Central memory CD4-positive, alpha-beta T cell (primary cell): Measurements from ENCODE around the gene SLC44A2.

Source experiments
- DNase-seq: peaks from one replicate; pipeline ENCODE4 v3.0.0; 2022
- total RNA-seq, 3 experiments: gene quantifications; one replicate each; lab custom pipeline; 2026; lab: John Stamatoyannopoulos, UW

SLC44A2 gene
- total RNA-seq = 53.4 to 215 (median 159) reads per million in 3 experiments

DNA sequence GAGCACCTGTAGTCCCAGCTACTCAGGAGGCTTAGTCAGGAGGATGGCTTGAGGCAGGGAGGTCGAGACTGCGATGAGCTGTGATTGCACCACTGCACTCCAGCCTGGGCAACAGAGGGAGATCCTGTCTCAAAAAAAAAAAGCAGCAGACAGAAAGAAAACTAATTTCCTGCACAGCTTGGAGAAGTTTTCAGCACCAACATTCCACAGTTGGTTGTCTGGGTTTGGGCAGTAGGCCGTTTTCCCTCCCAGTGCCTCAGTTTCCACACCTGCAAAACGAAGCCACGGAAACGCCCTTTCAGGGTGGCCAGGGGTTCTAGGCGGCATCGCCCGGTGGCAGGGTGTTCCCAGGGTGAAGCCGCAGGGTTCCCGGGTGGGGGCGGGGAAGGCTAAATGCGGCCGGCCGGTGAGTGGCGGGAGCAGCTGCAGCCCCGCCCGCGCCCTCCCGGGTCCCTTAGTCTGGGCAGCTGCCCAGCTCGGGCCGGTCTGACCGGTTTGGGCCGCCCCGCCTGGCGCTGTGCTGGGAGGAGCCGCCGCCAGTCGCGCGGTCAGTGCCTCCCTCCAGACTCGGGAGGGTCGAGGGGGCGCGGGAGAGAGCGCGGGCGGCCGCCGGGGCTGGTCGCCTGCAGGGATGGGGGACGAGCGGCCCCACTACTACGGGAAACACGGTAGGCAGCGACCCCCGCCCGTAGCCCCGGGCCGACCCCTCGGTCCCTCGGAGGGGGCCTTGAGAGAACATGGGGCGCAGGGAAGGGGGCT is at the start of gene SLC44A2:
Gene SLC44A2, plus strand, starts transcription at position 551 of the 759 bp plus-strand sequence. Its CDS starts 81 bp downstream, at position 632.
- no peak for DNase-seq

DNA sequence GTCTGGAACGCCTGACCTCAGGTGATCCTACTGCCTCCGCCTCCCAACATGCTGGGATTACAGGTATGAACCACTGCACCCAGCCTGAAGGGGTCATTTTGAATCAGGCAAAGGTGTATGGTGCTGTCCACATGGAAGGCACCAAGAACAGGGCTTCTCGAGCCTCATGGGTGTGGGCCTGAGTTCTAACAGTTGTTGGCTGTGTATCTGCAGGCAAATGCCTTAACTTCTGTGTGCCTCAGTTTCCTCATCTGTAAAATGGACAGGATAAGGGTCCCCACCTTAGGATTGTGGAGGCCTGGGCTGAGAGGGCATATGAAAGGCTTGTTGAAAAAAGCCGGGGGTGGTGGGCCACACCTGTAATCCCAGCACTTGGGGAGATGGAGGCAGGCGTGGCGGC is 47.4 kb upstream of the SLC44A2 start:
- no peak for DNase-seq

DNA sequence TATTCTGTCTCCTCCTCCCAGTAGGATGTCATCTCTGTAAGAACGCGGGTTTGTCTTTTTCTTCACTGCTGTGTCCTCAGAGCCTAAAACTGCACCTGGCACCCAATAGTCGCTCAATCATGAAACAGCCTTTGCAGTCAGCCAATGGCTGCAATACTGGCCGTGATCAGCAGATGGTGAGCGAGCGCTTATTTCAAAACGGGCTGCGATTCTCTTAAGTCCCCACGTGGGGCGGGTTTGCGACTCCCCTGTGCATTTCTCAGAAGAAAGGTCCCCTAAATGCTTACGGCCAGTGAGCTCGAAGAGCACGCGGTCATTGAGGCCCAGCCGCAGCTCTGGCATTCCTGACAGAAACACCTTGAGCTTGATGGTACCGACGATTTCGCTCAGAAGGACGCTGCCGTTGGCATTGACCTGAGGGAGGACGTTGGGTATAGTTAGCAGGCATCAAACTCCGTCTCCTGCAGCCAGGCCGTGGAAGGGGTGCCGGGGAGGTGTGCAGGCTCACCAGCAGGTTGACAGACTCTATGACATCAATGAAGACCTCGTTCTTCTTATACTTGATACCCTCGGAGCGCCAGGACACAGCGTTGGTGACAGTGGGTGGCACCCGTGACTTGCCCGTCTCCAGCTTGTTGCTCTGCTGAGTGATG is 44.2 kb upstream of the SLC44A2 start:
- DNase-seq = peak; percentile 80

DNA sequence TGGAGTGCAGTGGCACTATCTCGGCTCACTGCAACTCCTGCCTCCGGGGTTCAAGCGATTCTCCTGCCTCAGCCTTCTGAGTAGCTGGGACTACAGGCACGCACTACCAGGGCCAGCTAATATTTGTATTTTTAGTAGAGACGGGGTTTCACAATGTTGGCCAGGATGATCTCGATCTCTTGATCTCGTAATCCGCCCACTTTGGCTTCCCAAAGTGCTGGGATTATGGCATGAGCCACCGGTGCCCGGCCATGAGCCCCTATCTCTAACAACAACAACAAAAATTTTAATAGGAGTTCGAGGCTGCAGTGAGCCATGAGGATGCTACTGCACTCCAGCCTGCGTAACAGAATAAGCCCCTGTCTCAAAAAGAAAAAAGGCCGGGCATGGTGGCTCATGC is 43.3 kb upstream of the SLC44A2 start:
- no peak for DNase-seq

DNA sequence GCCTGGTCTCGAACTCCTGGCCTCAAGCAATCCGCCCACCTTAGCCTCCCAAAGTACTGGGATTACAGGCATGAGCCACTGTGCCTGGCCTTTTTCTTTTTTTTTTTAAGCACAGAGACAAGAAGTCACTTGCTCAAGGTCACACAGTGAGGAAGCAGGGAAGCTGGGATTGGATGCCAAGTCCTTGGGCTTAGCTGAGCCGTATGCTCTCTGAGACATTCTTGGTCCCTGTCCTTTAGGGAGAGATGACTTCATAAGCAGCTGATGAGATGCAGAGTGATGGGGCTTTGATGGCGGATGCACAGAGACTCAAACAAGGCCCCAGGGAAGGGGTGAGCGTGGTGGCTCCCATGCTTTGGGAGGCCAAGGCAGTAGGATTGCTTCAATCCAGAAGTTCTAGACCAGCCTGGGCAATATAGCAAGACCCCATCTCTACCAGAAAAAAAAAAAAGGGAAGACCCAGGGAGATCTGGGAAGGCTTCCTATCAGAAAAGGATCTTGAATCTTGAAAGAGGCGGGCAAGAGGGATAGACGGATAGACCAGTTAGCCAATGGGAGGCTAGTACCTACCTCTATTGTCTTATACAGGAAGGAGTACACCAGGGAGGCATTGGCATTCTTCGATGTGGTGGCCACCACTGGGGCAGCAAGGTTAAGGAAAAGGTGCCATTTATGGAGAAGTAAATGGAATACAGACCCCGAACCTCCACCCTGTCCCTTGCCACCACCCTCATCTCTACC is 42.1 kb upstream of the SLC44A2 start:
- DNase-seq = no peak

DNA sequence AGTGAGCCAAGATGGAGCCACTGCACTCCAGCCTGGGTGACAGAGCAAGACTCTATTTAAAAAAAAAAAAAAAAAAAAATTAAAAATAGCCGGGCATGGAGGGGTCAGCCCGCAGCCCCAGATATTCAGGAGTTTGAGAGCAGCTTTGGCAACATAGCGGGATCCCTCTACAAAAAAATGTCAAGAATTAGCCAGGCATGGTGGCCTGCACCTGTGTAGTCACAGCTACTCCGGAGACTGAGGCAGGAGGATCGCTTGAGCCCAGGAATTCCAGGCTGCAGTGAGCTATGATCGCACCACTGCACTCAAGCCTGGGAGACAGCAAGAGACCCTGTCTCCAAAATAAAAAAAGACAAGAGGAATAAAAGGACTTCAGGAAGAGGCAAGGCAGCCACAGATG is 39.0 kb upstream of the SLC44A2 start:
- no peak for DNase-seq

DNA sequence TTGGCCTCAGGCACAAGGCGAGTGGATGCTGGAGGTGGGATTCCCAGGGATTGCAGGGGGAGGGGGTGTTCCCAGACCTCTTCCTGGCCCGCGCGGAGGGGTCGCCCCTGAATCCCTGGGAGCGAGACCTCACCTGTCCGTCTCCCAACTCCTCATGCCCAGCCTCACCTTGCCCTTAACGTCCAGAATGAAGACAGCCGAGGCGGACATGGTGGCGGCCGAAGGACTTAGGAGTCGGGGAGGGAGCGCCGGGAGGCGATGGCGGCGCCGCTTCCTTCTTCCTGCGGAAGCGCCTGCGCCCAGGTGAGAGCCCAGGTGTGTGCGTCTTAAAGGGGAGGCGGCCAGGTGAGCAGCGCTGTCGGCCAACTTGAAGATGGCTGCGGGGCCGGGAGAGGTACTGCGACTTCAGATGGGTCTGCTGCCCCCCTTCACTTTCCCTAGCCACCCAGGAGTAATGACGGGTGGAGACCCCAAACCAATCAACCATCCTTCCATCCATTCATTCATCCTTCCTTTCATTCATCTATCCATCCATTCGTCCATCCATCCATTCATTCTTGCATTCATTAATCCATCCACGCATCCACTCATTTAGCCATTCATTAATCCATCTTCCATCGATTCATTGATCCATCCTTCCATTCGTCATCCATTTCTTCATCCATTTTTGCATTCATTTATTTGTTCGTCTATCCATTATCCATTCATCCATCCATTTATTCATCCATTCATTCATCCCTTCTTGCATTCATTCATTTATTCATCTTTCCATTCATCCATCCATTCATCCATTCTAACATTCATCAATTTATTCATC is 38.1 kb upstream of the SLC44A2 start, which contains the start of gene AP1M2:
Gene AP1M2, minus strand, starts transcription at position 291 of the 817 bp plus-strand sequence. Its CDS starts 81 bp downstream, at position 210.
- DNase-seq = no peak

DNA sequence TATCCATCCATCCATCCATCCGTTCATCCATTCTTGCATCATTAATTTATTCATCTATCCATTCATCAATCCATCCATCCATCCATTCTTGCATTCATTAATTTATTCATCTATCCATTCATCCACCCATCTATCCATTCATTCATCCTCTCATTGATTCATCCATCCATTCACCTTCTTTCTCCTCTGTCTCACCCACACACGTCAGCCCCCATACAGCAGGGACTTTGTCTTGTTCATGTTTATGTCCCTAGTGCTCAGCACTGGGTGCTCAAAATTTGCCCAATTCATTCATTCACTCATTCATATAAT is 37.6 kb upstream of the SLC44A2 start:
- DNase-seq = no peak

DNA sequence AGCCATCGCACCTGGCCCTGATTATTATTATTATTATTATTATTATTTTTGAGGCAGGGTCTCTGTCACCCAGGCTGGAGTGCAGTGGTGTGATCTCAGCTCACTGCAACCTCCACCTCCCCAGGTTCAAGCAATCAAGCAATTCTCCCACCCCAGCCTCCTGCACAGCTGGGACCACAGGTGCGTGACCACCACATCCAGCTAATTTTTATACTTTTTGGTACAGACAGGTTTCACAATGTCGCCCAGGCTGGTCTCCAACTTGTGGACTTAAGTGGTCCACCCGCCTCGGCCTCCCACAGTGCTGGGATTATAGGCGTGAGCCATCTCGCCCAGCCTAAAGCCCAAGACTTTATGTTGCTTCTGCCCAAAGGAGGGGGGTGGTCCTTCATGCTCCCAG is 32.2 kb upstream of the SLC44A2 start:
- DNase-seq = no peak

DNA sequence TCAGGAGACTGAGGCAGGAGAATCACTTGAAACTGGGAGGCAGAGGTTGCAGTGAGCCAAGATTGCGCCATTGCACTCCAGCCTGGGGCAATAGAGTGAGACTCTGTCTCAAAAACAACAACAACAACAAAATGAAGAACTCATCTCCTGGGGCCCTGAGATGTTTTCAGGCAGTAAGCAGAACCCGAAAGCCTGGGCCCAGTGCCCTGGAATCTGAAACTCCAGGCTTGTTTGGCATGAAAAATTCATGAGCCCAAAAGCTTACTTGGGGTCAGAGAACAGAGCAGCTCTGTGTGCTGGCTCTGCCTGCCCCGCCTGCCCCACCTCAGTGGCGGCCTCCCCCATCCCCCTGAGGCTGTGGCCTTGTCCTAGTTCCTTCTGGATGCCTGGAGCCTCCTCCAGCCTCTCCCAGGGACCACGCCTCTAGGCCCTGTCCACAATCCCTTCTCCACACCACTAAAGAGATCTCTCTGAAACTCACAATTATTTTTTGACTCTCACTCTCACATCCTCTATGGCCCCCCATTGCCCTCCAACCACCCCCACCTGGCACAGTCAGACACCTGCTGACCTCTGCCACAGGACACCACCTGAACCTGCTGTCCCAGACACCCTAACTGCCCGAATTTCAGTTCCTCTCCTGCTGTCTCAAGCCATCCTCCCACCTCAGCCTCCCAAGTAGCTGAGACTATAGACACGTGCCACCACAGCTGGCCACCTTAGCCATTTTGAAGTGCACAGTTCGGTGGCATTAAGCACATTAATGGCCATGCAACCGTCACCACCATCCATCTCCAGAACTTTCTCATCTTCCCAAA is 31.3 kb upstream of the SLC44A2 start:
- DNase-seq = no peak

DNA sequence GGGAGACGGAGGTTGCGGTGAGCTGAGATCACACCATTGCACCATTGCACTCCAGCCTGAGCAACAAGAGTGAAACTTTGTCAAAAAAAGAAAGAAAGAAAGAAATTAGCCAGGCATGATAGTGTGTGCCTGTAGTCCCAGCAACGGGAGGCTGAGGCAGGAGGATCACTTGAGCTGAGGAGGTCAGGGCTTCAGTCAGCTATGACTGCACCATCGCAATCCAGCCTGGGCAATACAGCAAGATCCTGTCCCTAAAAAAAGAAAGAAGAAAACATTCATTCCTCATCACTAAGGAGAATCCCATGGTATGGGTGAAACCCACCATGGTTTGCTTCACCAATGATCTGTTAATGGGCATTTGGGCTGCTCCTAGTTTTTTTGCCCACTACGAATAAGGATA is 25.2 kb upstream of the SLC44A2 start:
- no peak for DNase-seq

DNA sequence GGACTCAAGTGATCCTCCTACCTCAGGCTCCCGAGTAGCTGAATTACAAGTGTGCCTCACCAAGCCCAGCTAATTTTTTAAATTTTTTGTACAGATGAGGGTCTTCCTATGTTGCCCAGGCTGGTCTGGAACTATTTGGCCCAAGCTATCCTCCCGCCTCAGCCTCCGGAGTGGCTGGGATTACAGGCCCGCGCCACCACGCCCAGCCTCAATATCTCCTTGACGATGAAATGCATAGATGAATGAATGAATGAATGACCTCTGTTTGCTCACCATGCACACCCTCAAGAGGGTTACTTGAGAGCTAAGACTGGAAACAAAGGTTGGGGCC is 23.4 kb upstream of the SLC44A2 start:
- DNase-seq = no peak

DNA sequence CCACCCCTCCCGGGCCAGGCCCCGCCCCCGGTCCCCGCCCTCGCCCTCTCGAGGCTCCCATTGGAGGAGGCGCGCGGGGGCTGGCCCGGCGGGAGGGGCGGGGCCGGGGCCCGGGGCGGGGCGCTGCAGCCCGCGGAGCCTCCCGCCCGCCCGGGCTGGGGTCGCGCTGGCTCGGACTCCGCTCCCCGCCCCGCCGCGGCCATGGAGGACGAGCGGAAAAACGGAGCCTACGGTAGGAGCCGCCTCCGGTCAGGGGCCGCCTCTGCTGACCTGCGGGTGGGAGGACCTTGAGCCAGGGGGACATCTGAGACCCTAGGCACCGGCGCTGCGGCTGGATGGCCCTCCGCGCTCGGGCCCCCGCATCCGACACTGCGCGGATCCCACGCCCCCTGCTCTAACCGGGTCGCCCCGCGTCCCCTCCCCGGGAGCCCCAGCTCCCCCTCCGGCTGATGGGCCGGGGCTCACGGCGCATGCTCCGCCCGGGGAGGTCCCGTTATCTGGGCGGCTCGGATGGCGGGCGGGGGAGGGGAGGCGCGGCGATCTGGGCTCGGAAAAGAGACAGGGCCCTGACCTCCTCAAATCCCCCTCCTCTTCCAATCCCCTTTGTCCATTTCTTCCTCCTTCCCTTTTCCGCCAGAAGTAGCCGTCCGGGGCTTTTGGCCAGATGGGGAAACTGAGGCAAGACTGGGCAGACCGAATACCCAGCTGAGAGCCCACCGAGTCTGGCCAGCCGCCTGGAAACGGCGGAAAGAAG is 22.8 kb upstream of the SLC44A2 start:
- DNase-seq = peak; percentile 75

DNA sequence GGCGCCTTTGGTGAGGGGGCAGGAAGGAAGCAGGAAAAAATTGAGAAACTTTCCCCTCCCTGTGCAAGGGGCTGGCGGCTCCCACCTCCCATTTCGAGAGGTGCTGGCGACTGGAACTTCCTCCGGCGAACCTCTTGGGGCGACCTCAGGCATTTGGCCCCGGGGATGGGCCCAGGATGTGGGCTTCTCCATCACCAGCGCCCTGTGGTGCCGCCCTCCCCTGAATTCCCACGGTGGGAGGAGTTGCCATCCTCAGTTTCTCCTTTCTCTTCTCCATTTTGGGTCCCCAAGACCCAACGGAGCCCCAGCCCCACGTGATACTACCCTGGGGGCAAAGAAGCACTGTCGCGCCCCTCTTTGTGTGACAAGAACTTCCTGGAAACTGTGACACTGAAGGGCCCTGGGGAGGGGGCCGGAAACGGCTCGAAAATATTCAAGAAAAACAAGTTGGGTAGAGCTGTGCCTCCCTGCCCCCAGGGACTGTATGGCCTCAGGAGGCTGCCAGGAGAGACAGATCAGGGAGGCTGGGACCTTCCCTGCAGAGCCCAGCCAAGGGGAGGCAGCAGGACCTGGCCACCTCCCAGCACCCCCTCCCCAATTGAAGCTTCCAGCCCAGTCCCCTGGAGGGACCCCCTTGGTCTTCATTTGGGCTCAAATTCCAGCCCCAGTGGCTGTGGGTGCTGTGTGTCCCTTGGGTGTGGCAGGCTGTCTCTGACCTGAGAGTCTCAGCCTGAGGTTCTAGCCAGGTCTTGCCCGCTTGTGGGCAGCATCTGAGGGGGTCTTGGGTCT is 22.1 kb upstream of the SLC44A2 start:
- peak; percentile 79 for DNase-seq

DNA sequence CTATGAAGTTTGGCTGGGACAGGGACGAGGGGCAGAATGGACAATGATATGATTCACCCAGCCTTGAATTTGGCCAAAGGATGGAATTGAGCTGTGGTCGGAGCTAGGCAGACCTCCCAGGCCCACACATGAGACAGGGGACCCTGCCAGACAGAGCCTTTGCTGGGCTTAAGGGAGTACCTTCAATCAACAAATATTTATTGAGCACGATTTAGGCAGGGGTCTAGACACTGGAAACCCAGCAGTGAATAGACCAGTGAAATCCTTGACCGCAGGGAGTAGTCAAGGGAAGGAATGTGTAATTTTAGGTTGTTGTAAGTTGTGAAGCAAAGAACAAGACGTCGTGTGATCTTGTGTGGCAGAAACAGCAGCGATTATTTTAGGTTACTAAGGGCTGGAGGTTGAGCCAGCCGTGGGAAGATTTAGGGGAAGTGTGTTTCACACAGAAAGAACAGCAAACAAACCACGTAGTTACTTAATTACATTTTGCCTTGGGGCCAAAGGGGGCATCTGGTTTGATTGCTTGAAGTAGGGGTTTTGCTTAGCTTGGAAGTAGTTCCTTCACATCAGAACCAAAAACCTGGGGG is 21.4 kb upstream of the SLC44A2 start:
- peak; percentile 42 for DNase-seq

DNA sequence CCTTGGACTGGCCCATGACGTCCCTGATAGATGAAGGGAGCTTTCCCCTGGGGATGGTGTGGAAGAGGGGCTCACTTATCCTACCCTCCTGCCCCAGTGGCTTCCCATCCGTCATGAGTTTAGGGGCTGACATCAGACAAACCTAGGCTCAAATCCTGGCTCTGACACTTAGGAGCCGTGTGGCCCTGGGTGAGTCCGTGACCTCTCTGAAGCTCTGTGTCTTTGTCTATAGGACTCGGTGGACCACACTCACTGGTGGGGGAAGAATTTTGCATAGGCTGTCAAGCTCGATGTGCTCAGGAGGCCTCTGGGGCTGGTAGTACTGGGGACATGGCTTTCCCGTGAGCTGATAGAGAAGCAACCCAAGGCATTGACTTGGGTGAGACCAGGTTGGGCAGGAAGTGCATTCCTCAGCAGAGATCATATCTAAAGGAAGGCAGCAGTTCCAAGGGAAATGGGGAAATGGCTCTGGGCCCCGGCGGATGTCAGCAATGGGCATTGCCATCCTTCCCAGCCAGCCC is 20.8 kb upstream of the SLC44A2 start:
- DNase-seq = no peak

DNA sequence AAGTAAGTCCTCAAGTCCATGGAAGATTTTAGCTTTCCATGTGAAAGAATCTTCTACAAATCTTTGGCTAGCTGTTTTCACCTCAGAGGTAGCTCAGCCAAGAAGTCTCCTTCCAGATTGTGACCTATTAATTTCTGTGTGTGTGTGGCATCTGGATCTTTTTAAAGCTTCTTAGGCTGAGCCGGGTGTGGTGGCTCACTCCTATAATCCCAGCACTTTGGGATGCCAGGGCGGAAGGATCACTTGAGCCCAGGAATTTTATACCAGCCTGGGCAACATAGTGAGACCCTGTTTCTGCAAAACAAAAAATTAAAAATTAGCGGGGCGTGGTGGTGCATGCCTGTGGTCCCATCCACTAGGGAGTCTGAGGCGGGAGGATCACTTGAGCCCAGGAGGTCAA is 13.4 kb upstream of the SLC44A2 start:
- DNase-seq = no peak

DNA sequence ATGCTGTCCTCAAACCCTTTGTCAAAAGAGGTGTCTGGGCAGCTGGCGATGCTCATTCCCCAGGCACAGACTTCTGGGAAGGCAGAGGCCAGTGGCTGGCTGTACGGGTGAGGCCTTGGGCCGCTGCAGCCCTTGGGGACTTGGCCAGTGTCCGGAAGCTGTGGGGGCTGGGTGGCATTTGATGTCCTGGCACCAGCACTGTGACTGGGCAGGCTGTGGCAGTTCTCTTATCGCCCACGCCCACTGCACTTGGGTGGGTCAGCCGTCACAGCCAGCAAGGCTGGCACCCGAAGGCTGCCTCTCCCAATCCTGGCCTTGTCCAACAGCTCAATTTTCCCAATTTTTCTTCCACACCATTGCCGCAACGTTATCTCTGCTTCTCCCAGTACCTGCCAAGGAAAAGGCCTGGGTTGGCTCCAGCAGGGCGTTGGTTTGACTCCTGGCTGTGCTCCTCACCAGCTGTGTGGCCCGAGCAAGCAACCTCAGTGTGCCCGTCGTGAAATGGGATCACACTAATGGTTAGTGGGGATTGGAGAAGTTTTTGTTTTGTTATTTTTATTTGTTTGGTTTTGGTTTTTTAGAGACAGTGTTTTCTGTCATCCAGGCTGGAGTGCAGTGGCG is 12.7 kb upstream of the SLC44A2 start:
- no peak for DNase-seq

DNA sequence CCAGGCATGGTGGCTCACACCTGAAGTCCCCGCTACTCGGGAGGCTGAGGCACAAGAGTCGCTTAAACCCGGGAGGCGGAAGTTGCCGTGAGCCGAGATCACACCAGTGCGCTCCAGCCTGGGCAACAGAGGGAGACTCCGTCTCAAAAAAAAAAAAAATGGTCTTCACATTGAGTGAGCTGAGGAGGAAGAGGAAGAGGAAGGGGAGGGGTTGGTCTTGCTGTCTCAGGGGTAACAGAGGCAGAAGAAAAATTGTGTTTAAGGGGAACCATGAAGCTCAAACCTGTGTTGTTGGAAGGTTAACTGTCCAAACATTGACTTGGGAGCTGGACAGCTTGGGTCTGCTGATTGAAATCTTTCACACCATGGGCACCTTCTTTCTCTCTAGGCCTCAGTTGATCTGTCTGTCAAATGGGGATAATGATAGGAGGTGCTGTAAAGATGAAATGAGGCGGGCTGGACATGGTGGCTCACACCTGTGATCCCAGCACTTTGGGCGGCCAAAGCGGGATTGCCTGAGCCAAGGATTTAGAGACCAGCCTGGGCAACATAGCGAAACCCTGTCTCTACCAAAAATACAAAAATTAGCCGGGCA is 9.8 kb upstream of the SLC44A2 start:
- DNase-seq = no peak
